ENCODE data around the gene LRRC3.

The LRRC3 gene

DNA sequence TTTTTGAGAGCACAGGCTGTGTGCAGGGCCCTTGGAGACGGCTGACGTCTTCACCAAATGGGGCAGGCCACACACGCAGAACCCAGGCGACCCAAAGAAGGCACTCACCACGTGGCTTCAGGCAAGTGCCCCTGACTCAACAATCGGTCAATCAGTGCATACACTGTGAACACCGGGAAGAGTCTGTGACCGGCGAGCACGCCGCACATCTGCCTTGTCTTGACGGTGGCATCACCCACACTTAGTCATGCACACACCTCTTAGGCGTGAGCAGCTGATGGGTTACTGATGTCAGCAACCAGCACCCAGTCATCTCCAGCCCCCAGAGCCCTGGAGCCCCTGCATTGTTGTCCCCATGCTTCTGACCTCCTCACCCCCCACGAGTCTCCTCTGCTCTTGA, 4.9 kb upstream of the LRRC3 start:
- H3K4me1 ChIP-seq = no peaks in the 10 kb centered on the region
- no peak overlapping the region for H3K27ac ChIP-seq
- TF ChIP-seq CTCF (IDR thresholded peaks at IDR 0.05) = no peak
- no peak overlapping the region for H3K4me3 ChIP-seq (ENCODE audit: low read depth, low read length)
- H3K9me3 ChIP-seq (ENCODE audit: control insufficient read depth, low read length) = no peaks in the 10 kb centered on the region
- no peaks in the 10 kb centered on the region for H3K27me3 ChIP-seq (ENCODE audit: control insufficient read depth, insufficient read depth, low read length)
- H3K36me3 ChIP-seq (ENCODE audit: control insufficient read depth, insufficient read depth, low read length) = no peaks in the 10 kb centered on the region
- H3K4me2 ChIP-seq (ENCODE audit: low read length) = no peak overlapping the region
- H3K79me2 ChIP-seq = no peaks in the 10 kb centered on the region
- H2AFZ ChIP-seq = no peak overlapping the region
- no peak overlapping the region for H3K9ac ChIP-seq

GRCh38 chr21:44450999-44451398, 4.3 kb upstream of the LRRC3 start:
- no peaks in the 10 kb centered on the region for H3K36me3 ChIP-seq (ENCODE audit: control insufficient read depth, insufficient read depth, low read length)
- H3K4me3 ChIP-seq (ENCODE audit: low read depth, low read length) = no peak overlapping the region
- H2AFZ ChIP-seq = no peak overlapping the region
- no peak overlapping the region for H3K4me2 ChIP-seq (ENCODE audit: low read length)
- no peak for TF ChIP-seq CTCF (IDR thresholded peaks at IDR 0.05)
- H3K4me1 ChIP-seq = no peaks in the 10 kb centered on the region
- H3K27ac ChIP-seq = no peak overlapping the region
- no peak overlapping the region for H3K9ac ChIP-seq
- H3K9me3 ChIP-seq (ENCODE audit: control insufficient read depth, low read length) = no peaks in the 10 kb centered on the region
- no peaks in the 10 kb centered on the region for H3K79me2 ChIP-seq
- no peaks in the 10 kb centered on the region for H3K27me3 ChIP-seq (ENCODE audit: control insufficient read depth, insufficient read depth, low read length)

DNA sequence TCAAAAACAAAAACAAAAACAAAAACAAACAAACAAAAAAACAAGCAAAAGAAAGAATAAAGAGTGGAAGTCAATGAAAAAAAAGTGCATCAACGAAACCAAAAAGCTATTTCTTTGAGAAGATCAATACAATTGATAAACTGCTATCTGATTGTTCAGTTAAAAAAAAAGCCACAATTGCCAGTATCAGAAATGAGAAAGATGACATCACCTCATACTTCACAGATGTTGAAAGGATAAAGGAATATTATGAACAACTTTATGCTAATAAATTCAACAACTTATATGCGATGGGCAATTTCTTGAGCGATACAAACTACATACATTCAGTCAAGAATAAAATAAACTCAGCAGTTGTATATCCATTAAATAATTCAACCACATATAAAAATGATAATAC, 2.2 kb upstream of the LRRC3 start:
- no peak overlapping the region for H3K4me3 ChIP-seq (ENCODE audit: low read depth, low read length)
- no peaks in the 10 kb centered on the region for H3K36me3 ChIP-seq (ENCODE audit: control insufficient read depth, insufficient read depth, low read length)
- H3K4me1 ChIP-seq = no peaks in the 10 kb centered on the region
- no peaks in the 10 kb centered on the region for H3K27me3 ChIP-seq (ENCODE audit: control insufficient read depth, insufficient read depth, low read length)
- H3K79me2 ChIP-seq = no peaks in the 10 kb centered on the region
- H3K9me3 ChIP-seq (ENCODE audit: control insufficient read depth, low read length) = no peaks in the 10 kb centered on the region
- no peak overlapping the region for H2AFZ ChIP-seq
- no peak for TF ChIP-seq CTCF (IDR thresholded peaks at IDR 0.05)
- no peak overlapping the region for H3K9ac ChIP-seq
- no peak overlapping the region for H3K27ac ChIP-seq
- no peak overlapping the region for H3K4me2 ChIP-seq (ENCODE audit: low read length)

- Histone ChIP-seq H3K4me1 (no peaks in the 10 kb centered on the region), H3K4me2 (ENCODE audit: low read length) (no peak overlapping the region), H3K4me3 (ENCODE audit: low read depth, low read length) (no peak overlapping the region), H2AFZ (no peak overlapping the region), H3K27me3 (ENCODE audit: control insufficient read depth, insufficient read depth, low read length) (no peaks in the 10 kb centered on the region), H3K36me3 (ENCODE audit: control insufficient read depth, insufficient read depth, low read length) (no peaks in the 10 kb centered on the region), H3K79me2 (no peaks in the 10 kb centered on the region), H3K27ac (no peak overlapping the region), H3K9me3 (ENCODE audit: control insufficient read depth, low read length) (no peaks in the 10 kb centered on the region), H3K9ac (no peak overlapping the region)
- no peak for TF ChIP-seq CTCF (IDR thresholded peaks at IDR 0.05)
Measured at GRCh38 chr21:44454058-44454457, 1.3 kb upstream of the LRRC3 start.

GRCh38 chr21:44455524-44456213, 359 bp downstream of the LRRC3 start:
- no peaks in the 10 kb centered on the region for H3K27me3 ChIP-seq (ENCODE audit: control insufficient read depth, insufficient read depth, low read length)
- no peaks in the 10 kb centered on the region for H3K9me3 ChIP-seq (ENCODE audit: control insufficient read depth, low read length)
- H3K4me1 ChIP-seq = no peaks in the 10 kb centered on the region
- peak overlapping the region; percentile 75 for H2AFZ ChIP-seq
- no peak overlapping the region for H3K27ac ChIP-seq
- no peak overlapping the region for H3K9ac ChIP-seq
- peak overlapping the region; percentile 82 for H3K4me2 ChIP-seq (ENCODE audit: low read length)
- H3K36me3 ChIP-seq (ENCODE audit: control insufficient read depth, insufficient read depth, low read length) = no peaks in the 10 kb centered on the region
- H3K4me3 ChIP-seq (ENCODE audit: low read depth, low read length) = peak overlapping the region; percentile 46
- no peaks in the 10 kb centered on the region for H3K79me2 ChIP-seq
- TF ChIP-seq CTCF (IDR thresholded peaks at IDR 0.05) = no peak

Data from parathyroid adenoma (tissue), 2 donors.